Measurements from ENCODE around the gene HTR4.
A peak's percentile ranks its signal among the peaks of the same experiment; 100 is the strongest.

Gene HTR4

DNA sequence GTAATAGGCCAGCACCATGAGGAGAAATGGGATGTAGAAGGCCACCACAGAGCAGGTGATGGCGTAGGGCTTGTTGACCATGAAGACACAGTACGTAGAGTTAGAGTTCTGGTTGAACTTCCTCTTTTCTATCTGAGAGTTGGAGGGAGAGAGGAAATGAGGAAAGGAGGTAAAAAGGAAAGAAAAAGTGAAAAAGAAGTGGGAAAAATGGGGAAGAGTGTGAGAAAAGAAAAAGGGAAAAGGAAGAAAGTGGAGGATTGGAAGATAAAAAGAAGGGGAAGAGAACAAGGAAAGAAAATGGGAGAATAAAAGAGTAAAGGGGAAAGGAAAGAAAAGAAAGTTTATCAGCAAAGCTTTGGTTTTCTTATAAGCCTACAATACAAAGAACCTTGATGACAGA, 144.4 kb downstream of the HTR4 start:
- H3K79me2 ChIP-seq (ENCODE audit: low read length) = no peaks in the 10 kb centered on the region
- no peaks in the 10 kb centered on the region for H3K36me3 ChIP-seq (replicated peaks; ENCODE audit: low read depth, low read length)
- peaks cover 43% of the 10 kb centered on the region for H3K4me1 ChIP-seq (ENCODE audit: low read length)
- peak overlapping the region; percentile 14 for H3K4me3 ChIP-seq (ENCODE audit: low read length)
- no peaks in the 10 kb centered on the region for H4K20me1 ChIP-seq (ENCODE audit: insufficient read depth, low read length)
- H3K27ac ChIP-seq (ENCODE audit: low read length) = peak overlapping the region; percentile 93
- peak overlapping the region; percentile 27; the same call in 1 of the 2 replicates for H2AFZ ChIP-seq (ENCODE audit: low read depth, low read length)
- H3K9ac ChIP-seq (ENCODE audit: low read length) = peak overlapping the region; percentile 19; the same call in 1 of the 2 replicates
- H3K27me3 ChIP-seq (ENCODE audit: low read depth, low read length) = no peaks in the 10 kb centered on the region
- TF ChIP-seq, protein P1, sequence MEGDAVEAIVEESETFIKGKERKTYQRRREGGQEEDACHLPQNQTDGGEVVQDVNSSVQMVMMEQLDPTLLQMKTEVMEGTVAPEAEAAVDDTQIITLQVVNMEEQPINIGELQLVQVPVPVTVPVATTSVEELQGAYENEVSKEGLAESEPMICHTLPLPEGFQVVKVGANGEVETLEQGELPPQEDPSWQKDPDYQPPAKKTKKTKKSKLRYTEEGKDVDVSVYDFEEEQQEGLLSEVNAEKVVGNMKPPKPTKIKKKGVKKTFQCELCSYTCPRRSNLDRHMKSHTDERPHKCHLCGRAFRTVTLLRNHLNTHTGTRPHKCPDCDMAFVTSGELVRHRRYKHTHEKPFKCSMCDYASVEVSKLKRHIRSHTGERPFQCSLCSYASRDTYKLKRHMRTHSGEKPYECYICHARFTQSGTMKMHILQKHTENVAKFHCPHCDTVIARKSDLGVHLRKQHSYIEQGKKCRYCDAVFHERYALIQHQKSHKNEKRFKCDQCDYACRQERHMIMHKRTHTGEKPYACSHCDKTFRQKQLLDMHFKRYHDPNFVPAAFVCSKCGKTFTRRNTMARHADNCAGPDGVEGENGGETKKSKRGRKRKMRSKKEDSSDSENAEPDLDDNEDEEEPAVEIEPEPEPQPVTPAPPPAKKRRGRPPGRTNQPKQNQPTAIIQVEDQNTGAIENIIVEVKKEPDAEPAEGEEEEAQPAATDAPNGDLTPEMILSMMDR (IDR thresholded peaks at IDR 0.05; ENCODE audit: low read depth, low read length) = no peak
- no peak for TF ChIP-seq EZH2phosphoT487 (IDR thresholded peaks at IDR 0.05; ENCODE audit: low read depth)
- H3K9me3 ChIP-seq (ENCODE audit: insufficient read depth, low read length) = no peaks in the 10 kb centered on the region
- H3K4me2 ChIP-seq (ENCODE audit: low read length) = peak overlapping the region; percentile 70

DNA sequence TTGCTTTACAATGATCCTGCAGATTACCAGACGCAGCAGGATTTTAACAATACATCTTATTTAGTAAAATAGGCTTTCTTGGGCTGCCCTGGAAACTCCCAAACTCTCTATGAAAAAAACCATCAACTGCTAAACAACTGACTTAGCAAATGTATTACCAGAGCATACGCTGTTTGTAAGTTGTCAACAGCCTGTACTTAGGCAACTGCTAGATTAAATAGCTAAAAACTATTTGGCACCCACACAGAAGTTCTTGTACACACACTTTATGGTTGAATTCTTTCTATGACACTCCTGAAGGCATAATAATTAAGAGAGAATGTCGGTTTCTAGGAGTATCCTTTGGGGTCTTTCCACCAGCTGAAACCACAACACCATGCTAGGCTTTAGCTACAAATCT, 146.7 kb downstream of the HTR4 start:
- H3K4me1 ChIP-seq (ENCODE audit: low read length) = peaks cover 38% of the 10 kb centered on the region
- H3K36me3 ChIP-seq (replicated peaks; ENCODE audit: low read depth, low read length) = no peaks in the 10 kb centered on the region
- no peak overlapping the region for H3K4me3 ChIP-seq (ENCODE audit: low read length)
- H3K79me2 ChIP-seq (ENCODE audit: low read length) = no peaks in the 10 kb centered on the region
- H3K27me3 ChIP-seq (ENCODE audit: low read depth, low read length) = no peaks in the 10 kb centered on the region
- H3K9ac ChIP-seq (ENCODE audit: low read length) = no peak overlapping the region
- TF ChIP-seq EZH2phosphoT487 (IDR thresholded peaks at IDR 0.05; ENCODE audit: low read depth) = no peak
- TF ChIP-seq, protein P1 (IDR thresholded peaks at IDR 0.05; ENCODE audit: low read depth, low read length) = no peak
- H3K9me3 ChIP-seq (ENCODE audit: insufficient read depth, low read length) = no peaks in the 10 kb centered on the region
- no peak overlapping the region for H2AFZ ChIP-seq (ENCODE audit: low read depth, low read length)
- H4K20me1 ChIP-seq (ENCODE audit: insufficient read depth, low read length) = no peaks in the 10 kb centered on the region
- H3K4me2 ChIP-seq (ENCODE audit: low read length) = no peak overlapping the region
- H3K27ac ChIP-seq (ENCODE audit: low read length) = no peak overlapping the region

DNA sequence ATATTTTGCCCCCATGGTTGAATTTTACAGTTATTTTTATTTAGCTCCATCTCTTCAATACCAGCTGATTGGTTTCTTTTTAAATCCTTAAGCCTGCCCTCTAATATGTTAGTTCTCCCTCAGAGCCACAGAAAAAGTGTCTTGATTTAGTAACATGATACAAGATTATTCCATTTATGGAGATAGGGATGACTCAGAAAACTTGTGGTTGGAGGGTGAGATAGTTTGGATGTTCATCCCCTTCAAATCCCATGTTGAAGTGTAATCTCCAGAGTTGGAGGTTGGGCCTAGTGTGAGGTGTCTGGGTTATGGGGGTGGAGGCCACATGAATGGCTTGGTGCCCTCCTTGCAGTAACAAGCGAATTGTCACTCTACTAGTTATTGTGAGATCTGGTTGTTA, 154.9 kb downstream of the HTR4 start:
- no peaks in the 10 kb centered on the region for H3K9me3 ChIP-seq (ENCODE audit: insufficient read depth, low read length)
- H2AFZ ChIP-seq (ENCODE audit: low read depth, low read length) = no peak overlapping the region
- H3K9ac ChIP-seq (ENCODE audit: low read length) = no peak overlapping the region
- no peaks in the 10 kb centered on the region for H4K20me1 ChIP-seq (ENCODE audit: insufficient read depth, low read length)
- H3K27me3 ChIP-seq (ENCODE audit: low read depth, low read length) = no peaks in the 10 kb centered on the region
- no peaks in the 10 kb centered on the region for H3K79me2 ChIP-seq (ENCODE audit: low read length)
- no peak overlapping the region for H3K4me2 ChIP-seq (ENCODE audit: low read length)
- no peak overlapping the region for H3K4me3 ChIP-seq (ENCODE audit: low read length)
- TF ChIP-seq EZH2phosphoT487 (IDR thresholded peaks at IDR 0.05; ENCODE audit: low read depth) = no peak
- TF ChIP-seq, protein P1 (IDR thresholded peaks at IDR 0.05; ENCODE audit: low read depth, low read length) = no peak
- no peaks in the 10 kb centered on the region for H3K36me3 ChIP-seq (replicated peaks; ENCODE audit: low read depth, low read length)
- no peak overlapping the region for H3K27ac ChIP-seq (ENCODE audit: low read length)
- no peaks in the 10 kb centered on the region for H3K4me1 ChIP-seq (ENCODE audit: low read length)

DNA sequence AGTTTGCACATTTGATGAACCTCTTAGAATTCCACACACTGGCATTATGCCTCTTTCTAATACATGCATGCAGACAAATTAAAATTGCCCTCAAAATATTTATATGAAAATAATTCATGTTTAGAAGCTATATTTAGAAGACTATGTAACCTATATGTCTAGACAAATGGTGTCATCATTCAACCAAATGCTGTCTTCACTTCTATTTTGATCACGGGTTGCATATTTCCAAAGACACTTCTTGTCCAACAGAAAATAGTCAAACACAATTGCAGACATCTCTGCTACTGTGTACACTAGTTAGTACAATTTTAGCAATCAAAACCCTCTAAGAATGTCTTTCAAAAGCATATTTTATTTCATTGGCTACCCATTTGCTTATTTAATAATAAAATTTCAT, 156.6 kb downstream of the HTR4 start:
- Histone ChIP-seq H3K9ac (ENCODE audit: low read length) (no peak overlapping the region), H3K4me1 (ENCODE audit: low read length) (no peaks in the 10 kb centered on the region), H3K79me2 (ENCODE audit: low read length) (no peaks in the 10 kb centered on the region), H3K4me2 (ENCODE audit: low read length) (no peak overlapping the region), H3K27me3 (ENCODE audit: low read depth, low read length) (no peaks in the 10 kb centered on the region), H4K20me1 (ENCODE audit: insufficient read depth, low read length) (no peaks in the 10 kb centered on the region), H3K4me3 (ENCODE audit: low read length) (no peak overlapping the region), H3K27ac (ENCODE audit: low read length) (no peak overlapping the region), H3K9me3 (ENCODE audit: insufficient read depth, low read length) (no peaks in the 10 kb centered on the region), H2AFZ (ENCODE audit: low read depth, low read length) (no peak overlapping the region), H3K36me3 (replicated peaks; ENCODE audit: low read depth, low read length) (no peaks in the 10 kb centered on the region)
- TF ChIP-seq EZH2phosphoT487 (IDR thresholded peaks at IDR 0.05; ENCODE audit: low read depth) = no peak
- TF ChIP-seq, protein P1 (IDR thresholded peaks at IDR 0.05; ENCODE audit: low read depth, low read length) = no peak
